ENCODE measurements around the gene TRNAU1AP. TPM values are rescaled to one million over a fixed set of nuclear protein-coding genes. Genes with fewer than 3 reads are reported as not detected.
"Not testable (repeated sequence)": the region's sequence is repeated elsewhere in the genome, so short reads cannot be mapped to it uniquely, and the experiment has no call there.

Gene TRNAU1AP
- total and polyA plus RNA-seq, 2 of the 13 experiments (the other 11 are each of a cell fraction or from before 2014, with no cell fraction given), result 29.0 to 42.9 TPM

DNA sequence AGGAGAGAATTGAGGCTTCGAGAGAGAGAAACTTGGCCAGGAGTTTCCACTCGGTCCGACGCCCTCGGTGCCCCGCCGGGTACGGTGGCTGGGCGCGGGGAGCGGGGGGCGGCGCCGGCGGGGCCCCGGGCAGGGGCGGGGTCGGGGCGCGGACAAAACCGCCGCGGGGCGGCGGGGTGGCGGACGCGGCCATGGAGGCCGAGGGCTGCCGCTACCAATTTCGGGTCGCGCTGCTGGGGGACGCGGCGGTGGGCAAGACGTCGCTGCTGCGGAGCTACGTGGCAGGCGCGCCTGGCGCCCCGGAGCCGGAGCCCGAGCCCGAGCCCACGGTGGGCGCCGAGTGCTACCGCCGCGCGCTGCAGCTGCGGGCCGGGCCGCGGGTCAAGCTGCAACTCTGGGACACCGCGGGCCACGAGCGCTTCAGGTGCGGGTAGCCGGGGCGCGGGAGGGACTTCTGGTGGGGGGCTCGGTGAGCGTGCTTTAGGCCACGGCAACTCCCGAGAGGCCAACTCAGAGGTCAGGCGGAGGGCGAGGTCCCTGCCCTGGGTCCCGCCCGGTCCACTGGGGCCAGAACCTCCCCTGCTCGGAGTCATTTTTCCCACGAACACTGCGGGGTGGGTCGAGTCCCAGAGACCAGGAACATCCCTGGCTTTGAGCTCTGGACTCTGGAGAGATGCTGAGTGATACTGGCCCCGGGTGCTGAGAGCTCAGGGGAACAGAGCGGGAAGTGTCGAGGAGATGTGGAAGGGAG lies 39.6 kb downstream of the TRNAU1AP start (continued):
- TF ChIP-seq ZHX2 (IDR thresholded peaks at IDR 0.05; ENCODE audit: low read depth), result no peak
- TF ChIP-seq ZHX2 (CRISPR knock-in tag; IDR thresholded peaks at IDR 0.05; ENCODE audit: borderline replicate concordance), result no peak

DNA sequence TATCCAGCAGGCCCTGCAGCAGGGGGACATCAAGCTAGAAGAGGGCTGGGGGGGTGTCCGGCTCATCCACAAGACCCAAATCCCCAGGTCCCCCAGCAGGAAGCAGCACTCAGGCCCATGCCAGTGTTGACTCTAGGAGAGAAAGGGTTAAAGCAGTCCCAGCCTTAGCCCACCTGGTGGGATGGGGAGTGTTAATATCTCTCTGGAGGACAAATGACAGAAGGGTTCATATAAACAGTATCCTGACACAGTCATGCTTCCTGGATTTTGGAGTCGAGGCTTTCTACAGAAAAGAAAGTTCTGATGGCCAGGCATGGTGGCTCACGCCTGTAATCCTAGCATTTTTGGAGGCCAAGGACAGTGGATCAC lies 41.1 kb downstream of the TRNAU1AP start:
- Histone ChIP-seq H3K4me2 (ENCODE audit: low read depth, low read length) (peak overlapping the region; percentile 83), H3K27ac (ENCODE audit: extremely low read length, insufficient read depth, low read length) (peak overlapping the region; percentile 46), H3K4me1 (ENCODE audit: insufficient read depth, low read length) (peaks cover 57% of the 10 kb centered on the region), H3K4me3 (replicated peaks in 1 of 3; ENCODE audit: insufficient read depth in 1 of 3, low read depth in 2 of 3, low read length in 3 of 3) (peak overlapping the region; percentile 70 to 91 (median 72); a peak in 5 of 6 replicates), H4K20me1 (ENCODE audit: insufficient read depth, low read length) (peaks cover 11% of the 10 kb centered on the region; the same call in 1 of the 2 replicates), H3K79me2 (ENCODE audit: insufficient read depth, low read length) (peaks cover 14% of the 10 kb centered on the region)
- H2AFZ ChIP-seq (ENCODE audit: low read length); H3K27me3 ChIP-seq (ENCODE audit: control insufficient read depth in 1 of 2, insufficient read depth in 2 of 2, low read length in 2 of 2); H3K9me3 ChIP-seq (ENCODE audit: low read length); FAIRE-seq; H3K36me3 ChIP-seq (replicated peaks in 1 of 2; ENCODE audit: control insufficient read depth in 1 of 2, insufficient read depth in 2 of 2, low read length in 2 of 2); intact Hi-C loops (cut with micrococcal nuclease; ENCODE audit: unreplicated experiment); DNase-seq (ENCODE audit: low spot score); CTCF ChIA-PET (ENCODE audit: low intra/inter-chr PET ratio, low total read pairs); ATAC-seq; H3K9ac ChIP-seq (ENCODE audit: insufficient read depth, low read depth, low read length); BruUV-seq (replicated peaks): not testable (repeated sequence)
- POLR2A ChIA-PET, result interaction anchor here (1.0 to 7.8 kb wide), 4 partner anchors 14 to 358 kb away, joined by 4 to 139 read pairs (median 6); partner anchors contain the start of genes ATP5IF1 and RNU11
- in situ Hi-C loops (cut with HindIII; ENCODE audit: extremely low pct_ligation_motif_present, low pct_unique_long_range_greater_than_20kb), result loop anchor here (25.0 kb wide), 1 partner anchor 357 kb away; the partner anchor contains the start of genes ATP5IF1 and DNAJC8
- TF ChIP-seq KAT8 (CRISPR knock-in tag; IDR thresholded peaks at IDR 0.05) (0 out of 2 replicates have a peak, but pooled peaks have one; percentile 23), ZNF501 (CRISPR knock-in tag; IDR thresholded peaks at IDR 0.05) (0 out of 2 replicates have a peak, but pooled peaks have one; percentile 46), ZNF652 (CRISPR knock-in tag; IDR thresholded peaks at IDR 0.05; ENCODE audit: borderline replicate concordance, low read depth) (peak; percentile 85), ZNF296 (CRISPR knock-in tag; conservative IDR thresholded peaks at IDR 0.05) (0 out of 2 replicates have a peak, but pooled peaks have one; percentile 51), IKZF5 (CRISPR knock-in tag; IDR thresholded peaks at IDR 0.05) (0 out of 2 replicates have a peak, but pooled peaks have one; percentile 9)
- 69% methylated on average over 3 of the region's 3 CpGs for WGBS (ENCODE audit: low lambda C conversion rate)
